Natural killer cell treated with Interleukin-12 subunit alpha and Interleukin-12 subunit beta and Interleukin-15 and Interleukin-18, amount 100 ng/mL, for 72 hours (primary cell): ENCODE results near the gene AP3S1. TPM values are rescaled to one million over a fixed set of nuclear protein-coding genes. Genes with fewer than 3 reads are reported as not detected.
A peak's percentile ranks its signal among the peaks of the same experiment; 100 is the strongest.

ENCODE experiments used
- ATAC-seq, 2 donors: fragments of 150-1000 bp; cut with Tn5 transposase in 1 of 2; sonication (Bioruptor Pico), chemical (Tn5 transposase) in 1 of 2; 2 replicates each; pipeline ENCODE4 v1.10.0; 2021
- DNase-seq: peaks from one replicate; pipeline ENCODE4 v3.0.0; 2022; ENCODE audit warnings: low spot score
- H3K27ac Mint-ChIP-seq, 2 donors: 1 replicate in 1 of 2; 2 replicates in 1 of 2; pipeline ENCODE4 v1.8.0; 2022; ENCODE audit warnings: mixed read lengths in 2 of 2, mild to moderate bottlenecking in 1 of 2, moderate library complexity in 1 of 2
- H3K27me3 Mint-ChIP-seq, 2 donors: 1 replicate in 1 of 2; 2 replicates in 1 of 2; pipeline ENCODE4 v1.8.0; 2022; ENCODE audit warnings: mixed read lengths in 2 of 2
- H3K36me3 Mint-ChIP-seq: one replicate; pipeline ENCODE4 v1.8.0; 2022; ENCODE audit warnings: mixed read lengths
- H3K4me1 Mint-ChIP-seq, 2 donors: 1 replicate in 1 of 2; 2 replicates in 1 of 2; pipeline ENCODE4 v1.8.0; 2022; ENCODE audit warnings: low read depth in 2 of 2, mixed read lengths in 2 of 2, mild to moderate bottlenecking in 1 of 2
- H3K4me3 Mint-ChIP-seq: one replicate; pipeline ENCODE4 v1.8.0; 2022; ENCODE audit warnings: mixed read lengths
- H3K9me3 Mint-ChIP-seq: 2 replicates; pipeline ENCODE4 v1.8.0; 2022; ENCODE audit warnings: mixed read lengths
- total RNA-seq, 2 donors: library from RNA; stranded (reverse); gene quantifications; one replicate each; pipeline ENCODE4 v1.2.3, GENCODE V29; 2022

Gene AP3S1
- total RNA-seq, 2 donors from 2014 or later: 35.8 to 56.4 TPM

DNA sequence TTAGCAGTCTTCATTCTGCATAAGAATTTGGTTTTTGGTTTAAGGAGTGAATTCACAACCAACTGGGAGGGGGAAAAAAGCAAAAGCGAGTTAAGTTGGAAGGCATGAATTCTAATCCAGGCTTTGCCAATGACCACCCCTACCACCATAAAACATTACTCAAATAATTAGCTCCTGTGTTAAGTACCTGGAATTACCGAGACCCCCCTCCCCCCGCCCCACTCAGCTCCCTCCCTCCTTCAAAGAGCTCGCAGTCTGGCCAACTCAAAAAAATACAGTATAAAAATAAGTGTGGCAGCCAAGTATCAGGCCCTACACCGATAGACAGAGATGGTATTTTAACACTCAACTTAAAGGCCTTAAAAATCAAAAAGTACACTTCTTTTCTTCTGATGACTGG lies 862 bp upstream of the AP3S1 start:
- no peaks in the 10 kb centered on the region for H3K9me3 Mint-ChIP-seq
- H3K4me1 Mint-ChIP-seq: peaks cover 42 to 49% of the 10 kb centered on the region in 2 donors
- DNase-seq: no peak
- H3K27me3 Mint-ChIP-seq: no peaks in the 10 kb centered on the region
- H3K36me3 Mint-ChIP-seq: peaks cover 14% of the 10 kb centered on the region
- H3K27ac Mint-ChIP-seq: peak overlapping the region; percentile 90 to 99
- H3K4me3 Mint-ChIP-seq: peak overlapping the region; percentile 94
- ATAC-seq: no peak

DNA sequence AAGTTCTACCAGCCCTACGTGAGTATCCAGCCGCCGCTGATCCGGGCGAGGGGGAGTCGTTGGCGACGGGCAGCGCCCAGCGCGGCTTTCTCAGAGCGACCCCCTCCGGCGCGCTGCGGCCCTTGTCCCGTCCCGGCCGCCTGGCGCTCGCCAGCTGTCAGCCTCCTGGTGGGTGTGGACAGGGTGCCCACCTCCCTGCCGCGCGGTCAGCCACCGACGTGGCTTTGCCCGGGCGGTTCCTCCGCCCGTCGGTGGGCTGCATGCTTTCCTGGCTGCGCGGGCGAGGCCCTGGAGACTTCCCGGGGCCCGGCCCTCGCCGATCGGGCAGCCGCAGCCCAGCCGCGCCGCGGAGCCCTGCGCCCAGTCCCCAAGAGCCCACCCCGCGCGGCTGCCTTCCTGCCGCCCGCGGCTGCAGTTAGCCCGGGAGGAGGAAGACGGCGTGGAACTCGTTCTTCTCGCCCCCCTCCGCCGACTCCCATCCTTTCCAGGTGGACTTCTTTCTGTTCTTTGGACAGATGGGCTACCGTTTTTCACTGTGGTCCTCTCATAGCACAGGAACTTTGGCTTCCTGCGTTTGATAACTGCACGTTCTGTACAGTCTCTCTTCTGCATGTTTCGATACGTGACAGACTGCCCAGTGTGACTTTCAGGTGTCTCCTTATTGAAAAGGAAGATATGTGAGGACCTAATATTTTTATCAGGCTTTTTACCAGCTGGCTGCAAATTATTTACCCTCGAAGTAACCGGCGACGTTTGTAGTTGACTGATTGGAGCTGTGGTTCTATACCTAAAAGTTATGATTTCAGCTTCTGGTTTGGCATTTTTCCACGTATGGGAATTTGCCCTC lies 577 bp downstream of the AP3S1 start:
- Mint-ChIP-seq H3K27me3 (no peaks in the 10 kb centered on the region), H3K9me3 (no peaks in the 10 kb centered on the region), H3K36me3 (peaks cover 4% of the 10 kb centered on the region), H3K4me1 (peaks cover 40 to 49% of the 10 kb centered on the region in 2 donors), H3K27ac (peak overlapping the region; percentile 90 to 99), H3K4me3 (peak overlapping the region; percentile 94)
- ATAC-seq: peak; percentile 52 to 69
- peak; percentile 73 for DNase-seq

- peaks cover 36 to 45% of the 10 kb centered on the region in 2 donors for H3K4me1 Mint-ChIP-seq
- H3K27ac Mint-ChIP-seq: peak overlapping the region; percentile 88 to 90
- ATAC-seq (no peak), DNase-seq (no peak)
- no peaks in the 10 kb centered on the region for H3K9me3 Mint-ChIP-seq
- H3K27me3 Mint-ChIP-seq: no peaks in the 10 kb centered on the region
- H3K4me3 Mint-ChIP-seq: peak overlapping the region; percentile 94
- H3K36me3 Mint-ChIP-seq: peaks cover 4% of the 10 kb centered on the region
Measured at GRCh38 chr5:115842952-115843351, 1.2 kb downstream of the AP3S1 start.

GRCh38 chr5:115843444-115844130 lies 1.9 kb downstream of the AP3S1 start:
- Mint-ChIP-seq H3K36me3 (peaks cover 4% of the 10 kb centered on the region), H3K9me3 (no peaks in the 10 kb centered on the region), H3K4me3 (peak overlapping the region; percentile 94), H3K27ac (peak overlapping the region in 1 of 2 donors; percentile 90), H3K27me3 (no peaks in the 10 kb centered on the region), H3K4me1 (peaks cover 36 to 39% of the 10 kb centered on the region in 2 donors)
- no peak for ATAC-seq
- DNase-seq: no peak

DNA sequence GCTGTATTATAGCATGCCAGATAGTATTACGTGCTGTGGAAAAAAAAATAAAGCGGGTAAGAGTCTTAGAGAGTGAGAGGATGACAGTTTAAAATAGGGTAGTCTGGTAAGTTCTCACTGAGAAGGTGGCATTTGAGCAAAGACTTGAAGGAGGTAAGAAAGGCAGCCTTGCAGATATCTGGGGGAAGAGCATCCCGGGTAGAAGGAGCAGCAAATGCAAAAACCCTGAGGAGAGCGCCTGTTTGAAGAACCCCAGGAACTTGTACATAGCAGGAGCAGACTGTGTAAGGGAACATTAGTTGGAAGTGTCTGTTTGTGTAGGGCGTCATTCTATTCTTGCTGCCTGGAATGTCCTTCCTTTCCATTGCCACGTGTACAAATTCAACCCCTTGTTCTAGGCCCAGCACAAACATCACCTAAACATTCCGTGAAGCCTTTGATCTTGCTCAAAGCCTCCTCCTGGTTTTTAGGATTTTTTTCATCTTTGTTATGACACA lies 2.6 kb downstream of the AP3S1 start:
- no peak overlapping the region for H3K4me3 Mint-ChIP-seq
- H3K4me1 Mint-ChIP-seq: peaks cover 33 to 38% of the 10 kb centered on the region in 2 donors
- no peak for DNase-seq
- no peak overlapping the region for H3K27ac Mint-ChIP-seq
- no peaks in the 10 kb centered on the region for H3K9me3 Mint-ChIP-seq
- peaks cover 4% of the 10 kb centered on the region for H3K36me3 Mint-ChIP-seq
- no peak for ATAC-seq
- no peaks in the 10 kb centered on the region for H3K27me3 Mint-ChIP-seq

DNA sequence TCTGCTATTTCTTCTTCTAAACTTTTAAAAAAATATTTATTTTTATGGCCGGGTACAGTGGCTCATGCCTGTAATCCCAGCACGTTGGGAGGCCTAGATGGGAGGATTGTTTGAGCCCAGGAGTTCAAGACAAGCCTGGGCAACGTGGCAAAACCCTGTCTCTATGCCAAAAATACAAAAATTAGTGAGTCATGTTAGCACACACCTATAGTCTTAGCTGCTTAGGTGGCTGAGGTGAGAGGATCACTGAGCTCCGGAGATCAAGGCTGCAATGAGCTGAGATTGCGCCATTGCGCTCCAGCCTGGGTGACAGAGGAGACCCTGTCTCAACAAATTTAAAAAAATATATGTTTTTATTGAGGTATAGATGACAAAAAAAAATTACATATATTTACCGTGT lies 5.6 kb downstream of the AP3S1 start:
- DNase-seq: no peak
- peaks cover 31 to 35% of the 10 kb centered on the region in 2 donors for H3K4me1 Mint-ChIP-seq
- no peak overlapping the region for H3K27ac Mint-ChIP-seq
- H3K27me3 Mint-ChIP-seq: no peaks in the 10 kb centered on the region
- no peak for ATAC-seq
- no peaks in the 10 kb centered on the region for H3K36me3 Mint-ChIP-seq
- H3K4me3 Mint-ChIP-seq: no peak overlapping the region
- no peaks in the 10 kb centered on the region for H3K9me3 Mint-ChIP-seq

DNA sequence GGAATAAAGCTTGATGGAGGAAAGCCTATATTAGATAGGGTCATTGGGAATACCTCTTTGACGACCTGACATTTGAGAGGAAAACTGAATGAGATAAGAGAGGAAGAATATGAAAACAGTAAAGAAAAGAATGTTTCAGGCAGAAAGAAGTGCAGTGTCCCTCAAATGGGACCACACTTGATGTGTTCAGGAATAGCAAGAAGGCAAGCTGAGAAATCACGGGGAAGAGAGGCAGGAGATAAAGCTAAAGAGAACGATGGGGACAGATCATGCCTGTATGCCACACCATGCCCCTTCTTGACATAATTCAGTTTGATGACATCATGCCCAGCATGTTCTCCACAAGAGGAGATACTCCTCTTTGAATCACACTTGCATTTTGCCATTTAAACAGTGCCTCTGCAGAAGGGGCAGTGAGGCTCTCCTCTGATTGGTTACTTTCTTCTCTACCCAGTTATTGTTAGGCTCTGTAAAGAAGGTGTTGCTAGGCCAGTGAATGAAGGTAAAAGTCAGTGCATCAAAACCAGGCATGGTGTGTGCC lies 7.6 kb downstream of the AP3S1 start:
- Mint-ChIP-seq H3K9me3 (no peaks in the 10 kb centered on the region), H3K27me3 (no peaks in the 10 kb centered on the region), H3K36me3 (no peaks in the 10 kb centered on the region), H3K4me1 (peaks cover 16 to 26% of the 10 kb centered on the region in 2 donors), H3K27ac (no peak overlapping the region), H3K4me3 (no peak overlapping the region)
- DNase-seq (no peak), ATAC-seq (no peak)

- no peaks in the 10 kb centered on the region for H3K27me3 Mint-ChIP-seq
- H3K27ac Mint-ChIP-seq: no peak overlapping the region
- no peak for DNase-seq
- H3K36me3 Mint-ChIP-seq: no peaks in the 10 kb centered on the region
- peaks cover 11 to 20% of the 10 kb centered on the region in 2 donors for H3K4me1 Mint-ChIP-seq
- no peak overlapping the region for H3K4me3 Mint-ChIP-seq
- no peaks in the 10 kb centered on the region for H3K9me3 Mint-ChIP-seq
- no peak for ATAC-seq
Measured at GRCh38 chr5:115850744-115851416, 9.1 kb downstream of the AP3S1 start.

GRCh38 chr5:115854139-115854538 lies 12.4 kb downstream of the AP3S1 start:
- Mint-ChIP-seq H3K4me1 (peaks cover 23 to 27% of the 10 kb centered on the region in 2 donors), H3K36me3 (no peaks in the 10 kb centered on the region)
- ATAC-seq: no peak

DNA sequence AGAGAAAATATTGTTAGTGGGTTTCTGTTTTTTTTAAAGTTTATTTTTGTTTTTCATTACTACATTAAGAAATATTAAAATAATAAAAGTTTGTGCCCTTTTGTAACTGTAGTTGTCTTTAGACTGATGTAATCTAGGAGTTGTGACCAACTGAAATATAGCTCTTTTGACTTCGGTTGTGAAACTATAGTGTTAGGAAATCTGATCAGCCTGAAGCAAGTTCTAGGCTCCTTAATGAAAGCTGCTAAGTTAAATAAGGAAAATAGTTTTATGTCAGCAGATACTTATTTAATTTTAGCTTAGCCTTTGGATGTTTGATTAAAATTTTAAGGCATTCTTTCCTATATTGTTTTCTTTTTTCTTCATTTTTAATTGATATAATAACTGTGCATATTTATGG lies 14.2 kb downstream of the AP3S1 start:
- H3K27me3 Mint-ChIP-seq: no peaks in the 10 kb centered on the region
- no peaks in the 10 kb centered on the region for H3K36me3 Mint-ChIP-seq
- ATAC-seq: no peak
- peaks cover 21 to 22% of the 10 kb centered on the region in 2 donors for H3K4me1 Mint-ChIP-seq
- H3K27ac Mint-ChIP-seq: no peak overlapping the region
- H3K9me3 Mint-ChIP-seq: no peaks in the 10 kb centered on the region
- DNase-seq: no peak
- H3K4me3 Mint-ChIP-seq: no peak overlapping the region

More at GRCh38 chr5:115854139-115854538, 12.4 kb downstream of the AP3S1 start:
- no peaks in the 10 kb centered on the region for H3K27me3 Mint-ChIP-seq
- no peak overlapping the region for H3K27ac Mint-ChIP-seq
- H3K4me3 Mint-ChIP-seq: no peak overlapping the region
- no peaks in the 10 kb centered on the region for H3K9me3 Mint-ChIP-seq
- no peak for DNase-seq

DNA sequence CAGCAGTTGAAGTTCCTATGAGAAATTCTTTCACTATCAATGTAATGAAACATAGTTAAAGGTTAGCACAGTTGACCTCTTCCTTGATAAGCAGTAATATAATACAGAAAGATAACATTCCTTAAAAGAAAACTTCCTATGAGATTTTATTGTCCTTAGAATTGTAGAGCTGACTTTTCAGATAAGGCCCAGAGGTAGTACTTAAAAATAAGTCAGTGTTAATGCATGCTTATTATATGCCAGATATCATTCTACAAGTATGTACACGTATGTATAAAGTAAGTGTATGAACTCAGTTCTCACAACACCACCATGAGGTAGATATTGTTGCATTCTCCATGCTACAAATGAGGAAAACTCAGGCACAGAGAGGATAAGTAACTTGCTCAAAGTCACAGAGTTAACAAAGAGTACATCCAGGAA lies 15.3 kb downstream of the AP3S1 start:
- Mint-ChIP-seq H3K4me1 (peaks cover 24 to 26% of the 10 kb centered on the region in 2 donors), H3K27me3 (no peaks in the 10 kb centered on the region), H3K27ac (no peak overlapping the region), H3K4me3 (no peak overlapping the region), H3K36me3 (no peaks in the 10 kb centered on the region), H3K9me3 (no peaks in the 10 kb centered on the region)
- no peak for ATAC-seq
- no peak for DNase-seq

DNA sequence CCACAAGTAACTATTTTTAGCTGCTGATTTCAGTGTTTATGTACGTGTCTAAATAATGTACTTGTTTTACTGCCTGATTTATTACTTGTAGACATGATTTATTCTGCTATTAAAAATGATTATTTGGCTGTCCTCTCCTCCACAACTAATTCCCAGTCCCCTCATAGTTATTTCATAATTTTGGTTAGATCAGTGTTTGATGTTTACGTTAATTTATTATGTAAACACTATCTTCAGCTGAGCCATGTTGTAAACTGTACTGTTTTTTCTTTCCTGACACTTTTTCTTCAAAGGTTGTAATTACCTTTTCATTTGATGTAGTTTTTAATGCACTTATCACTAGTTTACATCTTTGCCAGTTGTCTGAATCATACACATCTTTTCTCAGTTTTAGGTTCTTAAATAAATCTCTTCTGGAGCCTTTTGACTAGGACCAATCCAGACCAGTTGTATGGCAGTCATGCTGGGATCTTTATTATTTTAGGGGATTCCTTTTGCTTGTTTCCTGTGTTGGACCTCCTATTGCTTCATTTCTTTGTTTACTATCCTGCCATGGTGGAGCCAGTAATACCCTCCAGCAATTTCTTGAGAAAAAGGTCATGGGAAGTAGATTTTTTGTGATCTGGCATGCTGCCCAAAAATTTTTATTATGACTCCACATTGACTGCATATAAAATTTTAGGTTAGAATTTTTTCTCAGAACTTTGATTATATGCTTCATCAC lies 16.1 kb downstream of the AP3S1 start:
- H3K4me3 Mint-ChIP-seq: peak overlapping the region; percentile 59
- no peaks in the 10 kb centered on the region for H3K27me3 Mint-ChIP-seq
- no peak overlapping the region for H3K27ac Mint-ChIP-seq

GRCh38 chr5:115858396-115858795 lies 16.7 kb downstream of the AP3S1 start:
- Mint-ChIP-seq H3K27ac (no peak overlapping the region), H3K9me3 (no peaks in the 10 kb centered on the region), H3K4me1 (peaks cover 20 to 26% of the 10 kb centered on the region in 2 donors), H3K27me3 (no peaks in the 10 kb centered on the region), H3K4me3 (peak overlapping the region; percentile 59), H3K36me3 (no peaks in the 10 kb centered on the region)
- DNase-seq (no peak), ATAC-seq (no peak)

More for the DNA sequence above, 16.1 kb downstream of the AP3S1 start:
- Mint-ChIP-seq H3K36me3 (no peaks in the 10 kb centered on the region), H3K9me3 (no peaks in the 10 kb centered on the region), H3K4me1 (peaks cover 24 to 26% of the 10 kb centered on the region in 2 donors)
- ATAC-seq (no peak), DNase-seq (no peak)
